ENCODE results near the gene ZDHHC14.

DNA sequence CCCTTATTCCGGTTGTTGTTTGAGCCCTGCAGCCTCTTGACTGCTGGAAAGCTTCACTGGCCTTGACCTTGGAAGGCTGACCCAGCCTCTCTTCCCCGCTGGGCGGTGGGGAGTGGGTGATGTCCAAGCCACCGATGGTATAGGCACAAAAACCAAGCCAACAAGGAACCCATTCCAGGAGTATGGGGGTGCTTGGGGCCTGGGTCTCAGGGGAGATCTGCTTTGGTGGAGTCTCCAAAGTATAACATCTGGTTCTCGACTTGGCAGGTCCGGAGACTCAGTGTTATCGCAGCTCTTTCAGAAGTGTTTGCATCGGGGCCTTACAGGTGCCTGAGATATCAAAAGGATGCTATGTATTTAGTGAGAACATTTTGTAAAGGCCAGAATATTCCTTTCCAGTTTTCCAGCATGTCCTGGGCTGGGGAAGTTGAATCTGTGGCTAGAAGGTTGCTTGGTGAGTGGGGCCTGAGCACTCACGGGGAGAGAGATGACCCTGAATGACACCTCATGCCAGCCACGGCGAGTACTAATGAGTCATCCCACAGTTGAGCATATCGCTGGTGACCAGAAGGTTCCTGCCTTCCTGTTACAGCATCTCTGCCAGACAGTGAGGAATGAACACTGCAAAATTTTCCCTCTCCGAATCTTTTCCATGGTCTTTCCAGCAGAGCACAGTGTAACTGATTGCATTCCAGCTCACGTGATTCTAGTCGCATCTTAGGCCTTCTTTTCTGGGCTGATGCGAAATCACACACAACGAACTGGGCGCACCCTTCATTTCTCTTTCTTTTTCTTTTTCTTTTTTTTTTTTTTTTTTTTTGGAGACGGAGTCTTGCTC, 133.9 kb downstream of the ZDHHC14 start:
- TF ChIP-seq, protein P1, sequence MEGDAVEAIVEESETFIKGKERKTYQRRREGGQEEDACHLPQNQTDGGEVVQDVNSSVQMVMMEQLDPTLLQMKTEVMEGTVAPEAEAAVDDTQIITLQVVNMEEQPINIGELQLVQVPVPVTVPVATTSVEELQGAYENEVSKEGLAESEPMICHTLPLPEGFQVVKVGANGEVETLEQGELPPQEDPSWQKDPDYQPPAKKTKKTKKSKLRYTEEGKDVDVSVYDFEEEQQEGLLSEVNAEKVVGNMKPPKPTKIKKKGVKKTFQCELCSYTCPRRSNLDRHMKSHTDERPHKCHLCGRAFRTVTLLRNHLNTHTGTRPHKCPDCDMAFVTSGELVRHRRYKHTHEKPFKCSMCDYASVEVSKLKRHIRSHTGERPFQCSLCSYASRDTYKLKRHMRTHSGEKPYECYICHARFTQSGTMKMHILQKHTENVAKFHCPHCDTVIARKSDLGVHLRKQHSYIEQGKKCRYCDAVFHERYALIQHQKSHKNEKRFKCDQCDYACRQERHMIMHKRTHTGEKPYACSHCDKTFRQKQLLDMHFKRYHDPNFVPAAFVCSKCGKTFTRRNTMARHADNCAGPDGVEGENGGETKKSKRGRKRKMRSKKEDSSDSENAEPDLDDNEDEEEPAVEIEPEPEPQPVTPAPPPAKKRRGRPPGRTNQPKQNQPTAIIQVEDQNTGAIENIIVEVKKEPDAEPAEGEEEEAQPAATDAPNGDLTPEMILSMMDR (IDR thresholded peaks at IDR 0.05): no peak
- no peak for TF ChIP-seq POLR2A (IDR thresholded peaks at IDR 0.05)
